GM18873 (cell line): Measurements from ENCODE around the gene LHB.

Experiments used
- ATAC-seq: cut with Tn5 transposase; IDR thresholded peaks from one replicate; pipeline ENCODE4 v1.9.1; 2021; ENCODE audit warnings: mild to moderate bottlenecking, moderate library complexity, moderate number of reproducible peaks; ENCODE audit not compliant: unreplicated experiment, low FRiP score

The LHB gene

GRCh38 chr19:48986211-48986610 lies 30.7 kb downstream of the LHB start:
- ATAC-seq = no peak

- ATAC-seq = no peak
These were observed 31.2 kb downstream of the LHB start for GRCh38 chr19:48985711-48986110.

GRCh38 chr19:48982280-48982679 lies 34.6 kb downstream of the LHB start:
- no peak for ATAC-seq

GRCh38 chr19:48977061-48977460 lies 39.8 kb downstream of the LHB start:
- no peak for ATAC-seq

GRCh38 chr19:48975947-48976847 lies 40.7 kb downstream of the LHB start:
- no peak for ATAC-seq

- no peak for ATAC-seq
These were observed 45.9 kb downstream of the LHB start for GRCh38 chr19:48970923-48971395.

- no peak for ATAC-seq
These were observed 46.6 kb downstream of the LHB start for GRCh38 chr19:48970139-48970766.

- ATAC-seq = no peak
These were observed 47.4 kb downstream of the LHB start for GRCh38 chr19:48969276-48970138.

- ATAC-seq = no peak
These were observed 48.1 kb downstream of the LHB start for GRCh38 chr19:48968813-48969218.

GRCh38 chr19:48968179-48968661 lies 48.7 kb downstream of the LHB start:
- no peak for ATAC-seq

GRCh38 chr19:48967346-48968178 lies 49.3 kb downstream of the LHB start:
- no peak for ATAC-seq

GRCh38 chr19:48966541-48967345 lies 50.1 kb downstream of the LHB start:
- ATAC-seq = no peak
